Right renal pelvis (tissue), 4 donors: ENCODE measurements around the gene ZBTB7A. TPM values are rescaled to one million over a fixed set of nuclear protein-coding genes. Genes with fewer than 3 reads are reported as not detected.
"Not testable (repeated sequence)": the region's sequence is repeated elsewhere in the genome, so short reads cannot be mapped to it uniquely, and the experiment has no call there.

Source experiments
- DNase-seq, 4 donors: peaks; one replicate each; pipeline ENCODE4 v3.0.0-alpha.2; 2013; ENCODE audit warnings: low read depth in 4 of 4, low spot score in 3 of 4, missing footprints in 1 of 4
- polyA plus RNA-seq, 4 donors: library from polyadenylated mRNA; unstranded; fragments of 120-200 nt; gene quantifications; one replicate each; pipeline ENCODE4 v1.2.1, GENCODE V29; 2013; ENCODE audit not compliant: insufficient read length in 4 of 4

ZBTB7A gene
- polyA plus RNA-seq, 4 donors, result 8.9 to 11.0 (median 9.7) TPM

DNA sequence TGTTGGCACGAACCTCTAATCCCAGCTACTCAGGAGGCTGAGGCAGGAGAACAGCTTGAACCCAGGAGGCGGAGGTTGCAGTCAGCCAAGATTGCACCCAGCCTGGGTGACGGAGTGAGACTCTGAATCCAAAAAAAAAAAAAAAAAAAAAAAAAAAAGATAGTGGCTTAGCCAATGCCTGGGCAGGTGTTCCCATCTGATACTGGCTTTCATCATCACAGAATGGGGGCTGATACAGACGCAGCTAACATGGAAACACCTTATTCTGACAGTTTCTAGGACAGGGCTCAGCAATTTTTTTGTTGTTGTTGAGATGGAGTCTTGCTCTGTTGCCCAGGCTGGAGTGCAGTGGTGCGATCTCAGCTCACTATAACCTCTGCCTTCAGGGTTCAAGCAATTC, 65.9 kb downstream of the ZBTB7A start:
- DNase-seq, result not testable (repeated sequence)

DNA sequence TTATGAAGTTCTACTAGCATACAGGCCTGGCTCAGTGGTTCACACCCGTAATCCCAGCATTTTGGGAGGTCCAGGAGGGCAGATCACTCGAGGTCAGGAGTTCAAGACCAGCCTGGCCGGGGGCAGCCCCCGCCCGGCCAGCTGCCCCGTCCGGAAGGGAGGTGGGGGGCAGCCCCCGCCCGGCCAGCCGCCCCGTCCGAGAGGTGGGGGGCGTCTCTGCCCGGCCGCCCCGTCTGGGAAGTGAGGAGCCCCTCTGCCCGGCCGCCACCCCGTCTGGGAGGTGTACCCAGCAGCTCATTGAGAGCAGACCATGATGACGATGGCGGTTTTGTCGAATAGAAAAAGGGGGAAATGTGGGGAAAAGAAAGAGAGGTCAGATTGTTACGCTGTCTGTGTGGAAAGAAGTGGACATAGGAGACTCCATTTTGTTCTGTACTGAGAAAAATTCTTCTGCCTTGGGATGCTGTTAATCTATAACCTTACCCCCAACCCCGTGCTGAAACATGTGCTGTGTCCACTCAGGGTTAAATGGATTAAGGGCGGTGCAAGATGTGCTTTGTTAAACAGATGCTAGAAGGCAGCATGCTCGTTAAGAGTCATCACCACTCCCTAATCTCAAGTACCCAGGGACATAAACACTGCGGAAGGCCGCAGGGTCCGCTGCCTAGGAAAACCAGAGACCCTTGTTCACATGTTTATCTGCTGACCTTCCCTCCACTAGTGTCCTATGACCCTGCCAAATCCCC, 67.9 kb downstream of the ZBTB7A start:
- DNase-seq, result not testable (repeated sequence)

DNA sequence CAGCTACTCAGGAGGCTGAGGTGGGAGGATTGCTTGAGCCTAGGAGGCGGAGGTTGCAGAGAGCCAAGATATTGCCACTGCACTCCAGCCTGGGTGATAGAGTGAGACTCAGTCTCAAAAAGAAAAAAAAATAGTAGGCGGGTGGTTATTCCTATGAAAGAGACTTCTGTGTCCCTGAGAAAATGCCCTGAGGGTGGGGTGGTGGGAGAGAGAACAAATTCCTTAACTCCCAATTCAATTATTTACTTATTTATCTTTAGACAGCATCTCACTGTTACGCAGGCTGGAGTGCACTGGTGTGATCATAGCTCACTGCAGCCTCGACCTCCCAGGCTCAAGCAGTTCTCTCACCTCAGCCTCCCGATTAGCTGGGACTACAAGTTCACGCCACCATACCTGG, 71.1 kb downstream of the ZBTB7A start:
- no peak for DNase-seq

Other genes starting within 250 kb of the ZBTB7A start
- gene ZFR2, start 197.9 kb downstream of the ZBTB7A start, polyA plus RNA-seq, result 1 to 10 TPM; 1.3 to 1.8 (median 1.6) TPM
- gene ATCAY, start 186.2 kb downstream of the ZBTB7A start, polyA plus RNA-seq, result under 1 TPM; 0.32 to 0.61 (median 0.39) TPM
- gene NMRK2, start 133.8 kb downstream of the ZBTB7A start, polyA plus RNA-seq, result under 1 TPM in 2 of 4 donors, not detected in 2; 0.39 to 0.59 TPM
- gene DAPK3, start 95.8 kb downstream of the ZBTB7A start, polyA plus RNA-seq, result 10 to 100 TPM; 36.5 to 55.5 (median 39.6) TPM
- gene EEF2, start 81.4 kb downstream of the ZBTB7A start, polyA plus RNA-seq, result 1,000 to 10,000 TPM; 1,542 to 1,906 (median 1,629) TPM
- 10 to 100 TPM; 33.5 to 39.4 (median 38.1) TPM for gene PIAS4, start 59.2 kb downstream of the ZBTB7A start, polyA plus RNA-seq
- gene MAP2K2, start 57.2 kb upstream of the ZBTB7A start, polyA plus RNA-seq, result 100 to 1,000 TPM; 102 to 139 (median 104) TPM
- gene CREB3L3, start 86.7 kb upstream of the ZBTB7A start, polyA plus RNA-seq, result 1 to 10 TPM; 1.0 to 1.5 (median 1.2) TPM
- 10 to 100 TPM; 16.1 to 26.1 (median 17.4) TPM for gene SIRT6, start 115.7 kb upstream of the ZBTB7A start, polyA plus RNA-seq
- 1 to 10 TPM in 2 of 4 donors, under 1 TPM in 2; 0.89 to 1.4 (median 1.0) TPM for gene ANKRD24, start 115.8 kb upstream of the ZBTB7A start, polyA plus RNA-seq
- gene EBI3, start 162.6 kb upstream of the ZBTB7A start, polyA plus RNA-seq, result under 1 TPM in 3 of 4 donors, not detected in 1; 0.47 to 0.73 (median 0.61) TPM
- 10 to 100 TPM; 20.0 to 23.7 (median 22.8) TPM for gene YJU2, start 180.2 kb upstream of the ZBTB7A start, polyA plus RNA-seq
- 1 to 10 TPM in 3 of 4 donors, under 1 TPM in 1; 0.81 to 3.2 (median 1.9) TPM for gene SHD, start 212.4 kb upstream of the ZBTB7A start, polyA plus RNA-seq
- under 1 TPM; 0.15 to 0.44 (median 0.37) TPM for gene TMIGD2, start 235.5 kb upstream of the ZBTB7A start, polyA plus RNA-seq
- 1 to 10 TPM; 4.6 to 6.5 (median 5.5) TPM for gene FSD1, start 237.7 kb upstream of the ZBTB7A start, polyA plus RNA-seq